Stomach (tissue), 4 donors: ENCODE results near the gene FGGY.

ENCODE experiments used
- CTCF ChIP-seq, 7 experiments: fragments of 450-650 bp in 4 of 7; fragments of 200-600 bp in 3 of 7; sonication (generic) in 3 of 7; IDR thresholded peaks; one replicate each; pipeline ENCODE4 v1.5.1; 2016 to 2019; ENCODE audit warnings: antibody characterized with exemption in 7 of 7, control low read depth in 2 of 7, mild to moderate bottlenecking in 1 of 7
- POLR2A ChIP-seq, 4 donors: fragments of 450-650 bp; IDR thresholded peaks; one replicate each; pipeline ENCODE4 v1.6.1; 2016; ENCODE audit warnings: antibody characterized with exemption in 4 of 4, control low read depth in 2 of 4, mild to moderate bottlenecking in 1 of 4, moderate library complexity in 1 of 4
- POLR2AphosphoS5 ChIP-seq, 3 donors: sonication (generic); formaldehyde crosslinking; IDR thresholded peaks; one replicate each; pipeline ENCODE4 v1.6.1; 2016; ENCODE audit warnings: antibody characterized with exemption in 3 of 3

GRCh38 chr1:59554011-59554663, 257.2 kb downstream of the FGGY start:
- no peak for TF ChIP-seq CTCF (IDR thresholded peaks at IDR 0.05)
- no peak for TF ChIP-seq POLR2A (IDR thresholded peaks at IDR 0.05)
- no peak for TF ChIP-seq POLR2AphosphoS5 (IDR thresholded peaks at IDR 0.05)
